Nephron (organoid): Measurements from ENCODE around the gene LGALS3BP.

Experiments used
- H3K27ac Mint-ChIP-seq, 3 experiments: 2 replicates each; pipeline ENCODE4 v1.8.0; 2020; ENCODE audit warnings: mixed read lengths in 3 of 3, mild to moderate bottlenecking in 2 of 3, moderate library complexity in 1 of 3
- H3K27me3 Mint-ChIP-seq: 2 replicates; pipeline ENCODE4 v1.8.0; 2021; ENCODE audit warnings: low read depth, mild to moderate bottlenecking, moderate library complexity, mixed read lengths
- H3K36me3 Mint-ChIP-seq: 2 replicates; pipeline ENCODE4 v1.8.0; 2020; ENCODE audit warnings: low read depth, mixed read lengths
- H3K4me1 Mint-ChIP-seq: 2 replicates; pipeline ENCODE4 v1.8.0; 2020; ENCODE audit warnings: mixed read lengths
- H3K4me3 Mint-ChIP-seq, 3 experiments: 2 replicates each; pipeline ENCODE4 v1.8.0; 2020; ENCODE audit warnings: mild to moderate bottlenecking in 3 of 3, mixed read lengths in 3 of 3, moderate library complexity in 2 of 3
- H3K9me3 Mint-ChIP-seq: 2 replicates; pipeline ENCODE4 v1.8.0; 2020; ENCODE audit warnings: mixed read lengths
- CTCF ChIP-seq, 3 experiments: fragments of 200-600 bp; sonication (generic); IDR thresholded peaks; one replicate each; pipeline ENCODE4 v1.5.0; 2021; ENCODE audit warnings: antibody characterized with exemption in 3 of 3; ENCODE audit not compliant: unreplicated experiment in 3 of 3

LGALS3BP gene

DNA sequence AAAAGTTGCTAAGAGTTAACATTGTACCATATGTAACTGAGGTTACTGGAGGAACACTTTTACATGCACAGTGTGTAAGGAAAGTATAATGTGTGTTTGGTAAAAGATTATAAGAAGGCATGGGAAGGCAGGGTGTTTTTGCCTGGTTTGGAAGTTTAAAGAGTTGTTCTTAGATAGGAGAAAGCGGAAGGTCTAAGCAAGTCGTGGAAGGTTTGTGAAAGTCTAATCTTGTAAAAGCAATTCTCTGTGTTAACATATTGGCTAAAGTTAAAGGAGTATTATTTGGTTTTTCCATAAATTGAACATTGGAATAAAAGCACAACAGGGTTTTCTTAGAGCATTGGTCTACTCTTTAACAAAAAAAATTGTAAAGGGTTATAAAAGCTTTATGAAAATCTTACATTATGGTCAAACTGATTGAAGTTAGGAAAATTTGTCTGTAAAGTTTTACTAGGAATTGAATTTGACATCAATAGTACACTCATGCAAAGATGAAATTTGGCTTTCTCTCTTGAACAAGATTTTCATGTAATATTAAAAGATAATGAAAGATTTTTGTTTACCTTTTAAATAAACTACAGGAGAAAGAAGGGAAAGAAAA is 34.5 kb upstream of the LGALS3BP start:
- Mint-ChIP-seq H3K27ac (no peak overlapping the region), H3K4me1 (peaks cover 14% of the 10 kb centered on the region), H3K36me3 (no peaks in the 10 kb centered on the region), H3K27me3 (no peaks in the 10 kb centered on the region), H3K4me3 (no peak overlapping the region), H3K9me3 (peaks cover 21% of the 10 kb centered on the region)
- TF ChIP-seq CTCF (IDR thresholded peaks at IDR 0.05; ENCODE audit: unreplicated experiment in 3 of 3): no peak

- Mint-ChIP-seq H3K4me3 (peak overlapping the region in 2 of 3 experiments; percentile 16 to 23), H3K27me3 (no peaks in the 10 kb centered on the region), H3K36me3 (no peaks in the 10 kb centered on the region), H3K9me3 (peaks cover 21% of the 10 kb centered on the region), H3K4me1 (peaks cover 24% of the 10 kb centered on the region), H3K27ac (no peak overlapping the region)
- no peak for TF ChIP-seq CTCF (IDR thresholded peaks at IDR 0.05; ENCODE audit: unreplicated experiment in 3 of 3)
Observed at GRCh38 chr17:79012563-79013134, 32.9 kb upstream of the LGALS3BP start.

- Mint-ChIP-seq H3K9me3 (peaks cover 15% of the 10 kb centered on the region), H3K27me3 (no peaks in the 10 kb centered on the region), H3K27ac (peak overlapping the region in 2 of 3 experiments; percentile 60 to 78), H3K4me1 (peaks cover 28% of the 10 kb centered on the region), H3K36me3 (peaks cover 8% of the 10 kb centered on the region), H3K4me3 (peak overlapping the region; percentile 87 to 94 (median 91))
- TF ChIP-seq CTCF (IDR thresholded peaks at IDR 0.05; ENCODE audit: unreplicated experiment in 3 of 3): no peak
Observed at GRCh38 chr17:79011451-79012147, 31.9 kb upstream of the LGALS3BP start.

DNA sequence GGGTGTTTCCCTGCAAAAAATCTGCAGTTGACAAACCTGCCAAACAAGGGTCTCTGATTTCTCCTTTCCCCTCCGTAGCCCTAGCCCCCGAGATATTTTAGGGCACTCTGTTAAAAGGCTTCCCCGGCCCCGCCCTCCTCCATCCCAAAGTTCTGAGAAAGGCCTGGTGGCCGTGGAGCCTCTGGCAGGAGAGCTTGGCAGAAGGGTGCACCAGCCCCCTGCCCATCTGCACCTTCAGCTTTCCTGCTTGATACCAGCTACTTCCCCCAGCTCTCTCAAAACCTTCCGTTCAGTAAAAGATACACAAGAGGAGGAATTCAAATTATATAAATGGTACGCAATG is 30.6 kb upstream of the LGALS3BP start:
- peak overlapping the region; percentile 87 to 94 (median 91) for H3K4me3 Mint-ChIP-seq
- H3K27me3 Mint-ChIP-seq: no peaks in the 10 kb centered on the region
- H3K9me3 Mint-ChIP-seq: peaks cover 12% of the 10 kb centered on the region
- no peak for TF ChIP-seq CTCF (IDR thresholded peaks at IDR 0.05; ENCODE audit: unreplicated experiment in 3 of 3)
- peak overlapping the region; percentile 78 to 94 (median 90) for H3K27ac Mint-ChIP-seq
- peaks cover 28% of the 10 kb centered on the region for H3K4me1 Mint-ChIP-seq
- H3K36me3 Mint-ChIP-seq: peaks cover 8% of the 10 kb centered on the region

DNA sequence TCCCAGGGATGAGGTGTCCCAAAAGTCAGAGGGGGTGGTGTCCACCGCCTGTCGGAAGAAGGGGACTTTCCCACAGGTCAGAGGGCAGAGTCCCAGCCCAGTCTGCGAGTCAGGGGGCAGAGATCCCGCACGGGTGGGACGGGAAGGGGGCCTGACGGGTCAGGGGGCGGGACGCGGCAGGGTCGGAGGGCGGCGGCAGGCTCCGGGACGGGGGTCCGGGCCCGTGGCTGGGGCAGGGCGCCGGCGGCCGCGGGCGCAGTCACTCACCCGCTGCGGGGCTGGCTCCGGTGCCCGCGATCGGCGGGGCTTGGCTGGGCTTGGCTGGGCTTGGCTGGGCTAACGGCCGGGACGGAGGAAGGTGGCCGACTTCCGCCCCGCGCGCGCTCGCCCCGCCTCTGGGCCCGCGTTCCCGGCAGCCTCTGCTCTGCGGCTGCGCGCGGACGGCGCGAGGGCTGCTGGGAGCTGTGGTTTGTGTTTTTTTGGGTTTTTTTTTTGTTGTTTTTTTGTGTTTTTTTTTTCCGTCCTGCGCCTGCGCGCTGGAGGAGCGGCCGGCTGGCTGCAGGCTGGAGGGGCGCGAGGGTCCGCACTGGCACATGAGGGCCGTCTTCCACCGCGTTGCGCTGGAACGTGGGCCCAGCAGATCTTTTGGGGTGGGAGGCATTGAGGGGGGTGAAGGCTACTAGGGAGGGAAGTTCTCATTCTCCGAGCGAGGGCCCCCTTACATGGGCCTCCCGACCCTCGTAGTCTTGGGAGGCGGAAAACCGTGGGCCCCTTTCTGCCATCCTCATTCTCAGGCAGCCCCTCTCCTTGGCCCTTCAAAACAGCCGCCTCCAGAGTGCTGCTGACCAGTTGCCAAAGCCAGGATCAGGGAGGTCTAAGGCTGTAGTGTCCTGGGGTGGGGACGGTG is 29.9 kb upstream of the LGALS3BP start, which contains the start of gene CANT1:
TSS of gene CANT1 (minus strand) at position 368 of the 907 bp plus-strand sequence. CDS start 12,142 bp downstream, outside the sequence.
- TF ChIP-seq CTCF (IDR thresholded peaks at IDR 0.05; ENCODE audit: unreplicated experiment in 3 of 3): no peak
- Mint-ChIP-seq H3K4me3 (peak within 1 kb of the TSS; percentile 94 to 95 (median 95)), H3K36me3 (peaks cover 8% of the 10 kb centered on the region), H3K27me3 (no peaks in the 10 kb centered on the region), H3K4me1 (peaks cover 28% of the 10 kb centered on the region), H3K9me3 (peaks cover 12% of the 10 kb centered on the region), H3K27ac (peak within 1 kb of the TSS; percentile 78 to 94 (median 90))
